ENCODE results near the gene YPEL1.

GRCh38 chr22:21710156-21710555 is 25.4 kb downstream of the YPEL1 start:
- no peak for TF ChIP-seq POLR2A (IDR thresholded peaks at IDR 0.05)
- no peak for TF ChIP-seq CTCF (IDR thresholded peaks at IDR 0.05)
- TF ChIP-seq POLR2AphosphoS5 (IDR thresholded peaks at IDR 0.05), result no peak
- no peak for TF ChIP-seq EP300 (IDR thresholded peaks at IDR 0.05)

Data from suprapubic skin (tissue), 4 donors.